IPS-18a (cell line): ENCODE measurements around the gene DYNLRB1.

Experiments
- H3K27ac ChIP-seq: one replicate; pipeline ENCODE4 v1.5.1; 2013; ENCODE audit warnings: low read length
- H3K27me3 ChIP-seq: one replicate; pipeline ENCODE4 v1.6.1; 2013; ENCODE audit warnings: mild to moderate bottlenecking, low read length; ENCODE audit not compliant: control insufficient read depth, insufficient read depth
- H3K36me3 ChIP-seq: one replicate; pipeline ENCODE4 v1.6.1; 2013; ENCODE audit warnings: low read depth, low read length; ENCODE audit not compliant: control insufficient read depth
- H3K4me1 ChIP-seq: one replicate; pipeline ENCODE4 v1.6.1; 2013; ENCODE audit warnings: low read depth, low read length; ENCODE audit not compliant: control insufficient read depth
- H3K4me3 ChIP-seq: one replicate; pipeline ENCODE4 v1.5.1; 2013; ENCODE audit warnings: low read length
- H3K9ac ChIP-seq: one replicate; pipeline ENCODE4 v1.6.1; 2013; ENCODE audit warnings: mild to moderate bottlenecking, low read length, moderate library complexity
- H3K9me3 ChIP-seq: one replicate; pipeline ENCODE4 v1.6.1; 2013; ENCODE audit warnings: low read depth, low read length; ENCODE audit not compliant: control insufficient read depth

The DYNLRB1 gene

GRCh38 chr20:34549291-34549928 lies 33.2 kb downstream of the DYNLRB1 start:
- no peaks in the 10 kb centered on the region for H3K9me3 ChIP-seq
- H3K4me1 ChIP-seq = peaks cover 4% of the 10 kb centered on the region
- H3K27me3 ChIP-seq = peaks cover 8% of the 10 kb centered on the region
- no peak overlapping the region for H3K27ac ChIP-seq
- H3K4me3 ChIP-seq = no peak overlapping the region
- H3K9ac ChIP-seq = no peak overlapping the region
- H3K36me3 ChIP-seq = no peaks in the 10 kb centered on the region

- H3K36me3 ChIP-seq = no peaks in the 10 kb centered on the region
- H3K27me3 ChIP-seq = peaks cover 7% of the 10 kb centered on the region
- no peaks in the 10 kb centered on the region for H3K9me3 ChIP-seq
- no peak overlapping the region for H3K27ac ChIP-seq
- H3K4me1 ChIP-seq = peaks cover 4% of the 10 kb centered on the region
- H3K4me3 ChIP-seq = no peak overlapping the region
- H3K9ac ChIP-seq = no peak overlapping the region
These were observed 33.7 kb downstream of the DYNLRB1 start for GRCh38 chr20:34549929-34550305.

GRCh38 chr20:34552569-34552968 lies 36.3 kb downstream of the DYNLRB1 start:
- H3K4me3 ChIP-seq = no peak overlapping the region
- no peak overlapping the region for H3K27ac ChIP-seq
- no peaks in the 10 kb centered on the region for H3K27me3 ChIP-seq
- H3K9me3 ChIP-seq = no peaks in the 10 kb centered on the region
- H3K9ac ChIP-seq = no peak overlapping the region
- no peaks in the 10 kb centered on the region for H3K36me3 ChIP-seq
- peaks cover 4% of the 10 kb centered on the region for H3K4me1 ChIP-seq

GRCh38 chr20:34553366-34553867 lies 37.2 kb downstream of the DYNLRB1 start:
- Histone ChIP-seq H3K4me3 (no peak overlapping the region), H3K27ac (no peak overlapping the region), H3K9ac (no peak overlapping the region), H3K9me3 (no peaks in the 10 kb centered on the region), H3K27me3 (no peaks in the 10 kb centered on the region), H3K36me3 (no peaks in the 10 kb centered on the region), H3K4me1 (peaks cover 4% of the 10 kb centered on the region)

- Histone ChIP-seq H3K4me3 (peak overlapping the region; percentile 61), H3K9ac (peak overlapping the region; percentile 18), H3K27me3 (no peaks in the 10 kb centered on the region), H3K4me1 (no peaks in the 10 kb centered on the region), H3K27ac (no peak overlapping the region), H3K9me3 (no peaks in the 10 kb centered on the region), H3K36me3 (no peaks in the 10 kb centered on the region)
These were observed 41.7 kb downstream of the DYNLRB1 start for GRCh38 chr20:34557936-34558319.

GRCh38 chr20:34558320-34559218 lies 42.3 kb downstream of the DYNLRB1 start, which contains the start of gene MAP1LC3A:
MAP1LC3A (plus strand) TSS chr20:34558718; CDS start chr20:34558869, 151 bp downstream.
- no peak within 1 kb of the TSS for H3K27ac ChIP-seq
- H3K4me1 ChIP-seq = no peaks in the 10 kb centered on the region
- no peaks in the 10 kb centered on the region for H3K9me3 ChIP-seq
- H3K27me3 ChIP-seq = no peaks in the 10 kb centered on the region
- peak within 1 kb of the TSS; percentile 28 for H3K9ac ChIP-seq
- H3K4me3 ChIP-seq = peak within 1 kb of the TSS; percentile 61
- H3K36me3 ChIP-seq = no peaks in the 10 kb centered on the region

GRCh38 chr20:34559311-34560140 lies 43.3 kb downstream of the DYNLRB1 start:
- Histone ChIP-seq H3K4me1 (no peaks in the 10 kb centered on the region), H3K4me3 (no peak overlapping the region), H3K9ac (no peak overlapping the region), H3K27me3 (no peaks in the 10 kb centered on the region), H3K9me3 (no peaks in the 10 kb centered on the region), H3K36me3 (no peaks in the 10 kb centered on the region), H3K27ac (no peak overlapping the region)

GRCh38 chr20:34560141-34560523 lies 43.9 kb downstream of the DYNLRB1 start:
- Histone ChIP-seq H3K27ac (no peak overlapping the region), H3K36me3 (no peaks in the 10 kb centered on the region), H3K9me3 (no peaks in the 10 kb centered on the region), H3K9ac (no peak overlapping the region), H3K4me1 (no peaks in the 10 kb centered on the region), H3K27me3 (no peaks in the 10 kb centered on the region), H3K4me3 (no peak overlapping the region)

GRCh38 chr20:34560614-34561013 lies 44.4 kb downstream of the DYNLRB1 start:
- Histone ChIP-seq H3K9ac (no peak overlapping the region), H3K27ac (no peak overlapping the region), H3K27me3 (no peaks in the 10 kb centered on the region), H3K9me3 (no peaks in the 10 kb centered on the region), H3K4me3 (no peak overlapping the region), H3K4me1 (no peaks in the 10 kb centered on the region), H3K36me3 (no peaks in the 10 kb centered on the region)

- H3K36me3 ChIP-seq = no peaks in the 10 kb centered on the region
- H3K9ac ChIP-seq = no peak overlapping the region
- H3K9me3 ChIP-seq = no peaks in the 10 kb centered on the region
- no peaks in the 10 kb centered on the region for H3K27me3 ChIP-seq
- H3K4me3 ChIP-seq = no peak overlapping the region
- H3K27ac ChIP-seq = no peak overlapping the region
- no peaks in the 10 kb centered on the region for H3K4me1 ChIP-seq
These were observed 45.4 kb downstream of the DYNLRB1 start for GRCh38 chr20:34561661-34562060.

GRCh38 chr20:34562641-34563040 lies 46.4 kb downstream of the DYNLRB1 start:
- no peaks in the 10 kb centered on the region for H3K27me3 ChIP-seq
- no peak overlapping the region for H3K27ac ChIP-seq
- no peaks in the 10 kb centered on the region for H3K36me3 ChIP-seq
- no peak overlapping the region for H3K4me3 ChIP-seq
- no peak overlapping the region for H3K9ac ChIP-seq
- no peaks in the 10 kb centered on the region for H3K4me1 ChIP-seq
- no peaks in the 10 kb centered on the region for H3K9me3 ChIP-seq
